ENCODE results near the gene ALDH3B1.

Gene ALDH3B1

DNA sequence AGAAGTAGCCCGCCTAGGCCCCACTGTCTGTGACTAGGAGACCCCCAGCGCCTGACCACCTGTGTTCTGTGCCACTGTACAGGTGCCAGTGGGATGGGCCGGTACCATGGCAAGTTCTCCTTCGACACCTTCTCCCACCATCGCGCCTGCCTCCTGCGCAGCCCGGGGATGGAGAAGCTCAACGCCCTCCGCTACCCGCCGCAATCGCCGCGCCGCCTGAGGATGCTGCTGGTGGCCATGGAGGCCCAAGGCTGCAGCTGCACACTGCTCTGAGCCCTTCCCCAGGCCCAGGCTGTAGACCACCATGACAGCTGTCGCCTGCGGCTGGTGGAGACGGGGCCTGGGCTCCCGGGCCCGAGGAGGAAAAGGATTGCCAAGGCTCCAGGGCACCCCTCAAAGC is 17.5 kb downstream of the ALDH3B1 start:
- no peak for DNase-seq

DNA sequence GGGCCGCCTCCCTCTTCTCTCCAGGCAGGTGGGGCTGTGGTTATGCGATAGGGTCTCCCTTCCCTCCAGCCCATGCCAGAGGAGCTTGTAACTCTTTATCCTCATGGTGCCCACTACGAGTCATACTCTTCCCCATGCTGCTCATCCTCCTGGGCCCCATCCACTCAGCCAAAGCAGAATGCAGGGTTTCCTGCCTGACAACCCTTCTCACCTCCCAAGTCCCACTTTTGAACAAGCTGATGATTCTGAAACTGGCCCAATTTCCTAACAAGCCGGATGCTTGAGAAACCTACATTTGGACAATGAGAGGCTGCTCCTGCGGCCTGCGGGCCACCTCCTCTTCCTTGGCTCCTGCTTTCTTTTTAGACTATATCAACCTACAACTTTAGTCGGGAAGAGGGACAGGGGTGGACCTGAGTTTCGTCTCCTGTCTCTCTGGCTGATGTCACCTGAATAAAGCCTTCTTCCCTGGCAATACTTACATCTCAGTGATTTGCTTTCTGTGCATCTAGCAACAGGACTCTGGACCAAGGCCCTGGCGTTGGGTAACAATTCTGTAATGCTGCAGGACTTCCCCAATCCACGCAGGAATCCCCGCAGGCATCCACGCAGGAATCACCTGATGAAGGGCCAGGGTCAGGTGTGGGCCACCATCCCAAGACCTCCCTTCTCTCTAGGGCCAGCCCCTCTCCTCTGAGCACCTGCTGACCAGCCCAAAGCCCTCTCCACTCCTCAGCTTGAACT is 18.8 kb downstream of the ALDH3B1 start:
- no peak for DNase-seq

DNA sequence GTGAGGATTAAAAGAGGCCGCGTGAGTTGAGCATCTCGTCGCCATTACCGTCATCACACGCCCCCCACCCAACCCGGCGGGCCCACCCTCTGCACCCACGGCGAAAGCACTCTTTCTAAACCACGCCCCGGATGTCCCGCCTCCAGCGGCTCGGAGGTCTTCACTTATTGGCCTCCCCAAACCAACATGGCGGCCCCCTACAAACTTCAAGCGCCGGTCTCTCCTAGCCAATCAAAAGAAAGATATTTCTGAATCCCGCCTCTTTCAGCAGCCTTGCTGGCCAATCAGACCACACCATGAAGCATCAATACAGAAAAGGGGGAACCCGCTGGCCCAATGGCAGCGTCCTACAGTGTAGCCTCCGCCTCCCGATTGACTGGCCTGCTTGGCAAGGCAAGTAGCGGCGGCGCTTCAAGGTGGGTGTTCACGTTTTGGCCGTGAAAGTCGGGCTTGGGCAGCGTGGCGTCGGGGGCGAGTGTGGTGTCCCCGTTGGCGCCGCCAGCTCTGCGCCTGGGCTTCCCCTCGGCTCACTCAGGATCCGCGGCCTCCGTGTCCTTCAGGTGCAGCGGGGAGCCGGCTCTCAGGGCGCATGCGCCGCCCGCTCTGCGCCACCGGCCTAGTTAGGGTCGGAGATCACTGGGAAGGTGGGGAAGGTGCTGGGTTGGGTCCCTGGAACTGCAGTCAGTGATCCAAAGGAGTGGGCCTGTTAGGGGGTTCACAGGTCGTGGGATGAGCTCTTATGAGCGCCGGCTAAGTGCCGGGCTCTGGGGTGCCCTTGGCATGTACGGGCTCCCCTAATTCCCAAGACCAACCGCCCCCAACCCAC is 20.4 kb downstream of the ALDH3B1 start, which contains the start of gene NDUFS8:
NDUFS8 (plus strand) TSS at position 364 of the 826 bp plus-strand sequence. CDS start 1,471 bp downstream, outside the sequence.
- peak; percentile 77 to 99 (median 96) for DNase-seq

DNA sequence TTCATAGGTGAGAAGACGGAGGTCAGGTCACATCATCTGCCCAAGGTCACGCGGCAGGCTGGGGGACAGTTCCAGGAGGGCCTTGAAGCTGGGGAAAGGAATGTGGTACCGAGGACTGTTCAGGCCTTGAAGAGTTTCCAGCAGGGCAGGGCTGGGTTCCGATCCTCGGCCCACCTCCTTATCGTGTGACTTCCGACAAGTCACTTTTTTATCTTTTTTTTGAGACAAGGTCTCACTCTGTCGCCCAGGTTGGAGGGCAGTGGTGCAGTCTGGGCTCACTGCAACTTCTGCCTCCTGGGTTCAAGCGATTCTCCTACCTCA is 21.0 kb downstream of the ALDH3B1 start:
- peak in 1 of 56 donors; percentile 56 for DNase-seq

DNA sequence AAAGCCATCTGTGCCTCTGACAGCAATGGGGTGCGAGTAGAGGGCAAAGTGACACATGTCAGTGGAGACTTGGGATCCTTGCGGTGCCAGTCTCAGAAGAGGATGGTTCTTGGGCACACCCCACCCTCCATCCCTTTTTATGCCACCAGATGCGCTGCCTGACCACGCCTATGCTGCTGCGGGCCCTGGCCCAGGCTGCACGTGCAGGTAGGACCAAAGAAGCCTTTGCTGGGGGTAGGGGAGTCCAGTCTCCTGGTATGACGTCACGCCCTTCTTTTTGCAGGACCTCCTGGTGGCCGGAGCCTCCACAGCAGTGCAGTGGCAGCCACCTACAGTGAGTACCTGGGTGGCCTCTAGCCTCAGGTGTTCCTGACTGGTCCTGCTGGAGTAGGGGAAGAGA is 21.9 kb downstream of the ALDH3B1 start:
- DNase-seq = no peak

DNA sequence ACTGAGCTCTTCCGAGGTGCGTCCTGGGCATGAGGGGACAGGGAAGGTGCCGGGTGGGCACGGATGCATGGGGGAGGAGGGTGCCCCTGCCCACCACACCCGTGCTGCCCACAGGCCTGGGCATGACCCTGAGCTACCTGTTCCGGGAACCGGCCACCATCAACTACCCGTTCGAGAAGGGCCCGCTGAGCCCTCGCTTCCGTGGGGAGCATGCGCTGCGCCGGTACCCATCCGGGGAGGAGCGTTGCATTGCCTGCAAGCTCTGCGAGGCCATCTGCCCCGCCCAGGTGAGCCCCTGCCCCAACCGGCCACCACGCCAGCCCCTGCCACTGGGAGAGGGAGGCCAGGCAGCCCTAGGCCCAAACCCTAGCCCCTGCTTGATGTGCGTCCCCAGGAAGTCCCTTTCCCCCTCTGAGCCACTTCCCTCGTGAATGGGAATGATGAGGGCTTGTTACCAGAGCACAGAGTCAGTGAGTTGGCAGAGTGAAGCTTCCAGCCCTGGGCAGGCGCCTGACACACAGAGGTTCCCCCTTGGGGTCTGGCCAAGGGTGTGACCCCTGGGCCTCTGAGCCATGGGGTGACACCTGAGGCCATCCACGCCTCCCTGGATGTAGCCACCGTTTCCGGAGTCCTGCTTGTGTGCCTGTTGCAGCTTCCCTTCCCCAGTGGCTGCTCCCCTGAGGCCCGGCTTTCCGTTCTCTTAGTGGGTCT is 23.0 kb downstream of the ALDH3B1 start:
- no peak for DNase-seq

DNA sequence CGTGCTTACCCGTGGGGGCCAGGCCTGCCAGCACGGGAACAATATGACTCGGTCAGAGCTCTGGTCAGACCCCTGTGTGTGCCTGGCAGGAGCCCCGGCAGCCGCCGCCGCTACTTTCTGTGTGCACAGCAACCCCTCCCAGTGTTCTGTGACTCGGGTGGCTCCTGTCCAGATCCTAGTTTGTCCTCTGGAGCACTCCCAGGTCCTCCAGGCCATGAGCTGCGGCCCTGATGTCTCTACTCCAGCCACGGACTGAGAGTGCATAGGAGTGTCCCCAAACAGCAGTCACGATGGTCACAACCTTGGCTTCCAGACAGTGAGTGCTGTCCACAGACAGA is 23.6 kb downstream of the ALDH3B1 start:
- peak in 5 of 56 donors; percentile 11 to 28 (median 23) for DNase-seq

DNA sequence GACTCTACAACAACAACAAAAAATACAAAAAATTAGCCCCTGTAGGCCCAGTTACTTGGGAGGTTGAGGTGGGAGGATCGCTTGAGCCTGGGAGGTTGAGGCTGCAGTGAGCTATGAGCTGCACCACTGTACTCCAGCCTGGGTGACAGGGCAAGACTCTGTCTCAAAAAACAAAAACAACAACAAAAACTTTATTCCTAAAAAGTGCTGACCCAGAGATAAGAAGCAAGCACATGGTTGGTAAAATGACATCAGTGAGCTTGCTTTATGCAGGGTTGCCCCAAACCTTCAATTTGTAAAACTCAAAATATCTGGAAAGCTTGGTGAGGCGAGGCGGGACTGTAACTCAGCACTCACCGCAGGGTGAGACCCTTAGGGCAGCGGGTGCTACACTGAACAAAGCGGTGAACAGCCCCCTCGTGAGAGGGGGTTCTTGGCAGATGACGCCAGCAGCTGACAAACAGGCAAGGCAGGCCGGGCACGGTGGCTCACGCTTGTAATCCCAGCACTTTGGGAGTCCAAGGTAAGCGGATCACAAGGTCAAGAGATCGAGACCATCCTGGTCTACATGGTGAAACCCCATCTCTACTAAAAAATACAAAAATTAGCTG is 25.2 kb downstream of the ALDH3B1 start:
- DNase-seq = no peak

DNA sequence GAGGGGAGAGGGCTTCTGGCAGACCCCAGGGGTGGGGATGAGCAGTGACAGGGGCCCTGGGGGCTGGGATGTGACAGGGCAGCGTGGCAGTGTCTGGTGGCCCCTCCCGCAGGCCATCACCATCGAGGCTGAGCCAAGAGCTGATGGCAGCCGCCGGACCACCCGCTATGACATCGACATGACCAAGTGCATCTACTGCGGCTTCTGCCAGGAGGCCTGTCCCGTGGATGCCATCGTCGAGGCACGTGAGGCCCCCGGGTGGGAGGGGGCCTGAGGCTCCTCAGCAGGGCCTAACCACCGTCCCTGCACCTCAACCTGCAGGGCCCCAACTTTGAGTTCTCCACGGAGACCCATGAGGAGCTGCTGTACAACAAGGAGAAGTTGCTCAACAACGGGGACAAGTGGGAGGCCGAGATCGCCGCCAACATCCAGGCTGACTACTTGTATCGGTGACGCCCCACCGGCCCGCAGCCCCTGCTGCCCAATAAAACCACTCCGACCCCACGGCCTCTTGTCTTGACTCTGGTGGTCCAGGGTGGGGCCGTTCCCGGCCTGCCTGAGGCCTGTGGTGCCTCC is 26.1 kb downstream of the ALDH3B1 start:
- DNase-seq = no peak

DNA sequence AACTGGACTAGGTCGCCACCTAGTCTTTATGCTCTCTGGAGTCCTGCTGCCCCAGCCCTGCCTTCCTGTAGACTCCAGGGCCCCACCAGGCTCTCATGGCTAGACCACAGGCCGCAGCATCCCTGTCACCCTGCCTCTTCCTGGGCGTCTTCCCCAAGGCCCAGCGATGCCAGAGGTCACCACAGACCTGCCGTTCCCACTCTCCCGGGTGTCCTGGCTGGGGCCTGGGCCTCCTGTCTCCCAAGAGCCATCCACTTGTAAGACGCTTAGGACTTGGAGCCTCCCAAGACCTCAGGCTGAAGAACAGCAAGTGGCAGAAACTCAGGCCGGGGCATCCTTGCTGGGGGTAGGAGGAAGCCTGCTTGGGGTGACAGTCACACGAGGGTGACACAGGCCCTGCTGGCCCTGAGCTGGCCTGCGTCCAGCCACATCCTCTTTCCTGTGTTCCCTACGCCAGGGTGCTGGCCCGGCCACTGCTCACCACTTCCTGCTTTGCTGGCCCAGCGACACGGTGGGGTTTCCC is 26.7 kb downstream of the ALDH3B1 start:
- peak in 8 of 56 donors; percentile 12 to 42 (median 30) for DNase-seq

DNA sequence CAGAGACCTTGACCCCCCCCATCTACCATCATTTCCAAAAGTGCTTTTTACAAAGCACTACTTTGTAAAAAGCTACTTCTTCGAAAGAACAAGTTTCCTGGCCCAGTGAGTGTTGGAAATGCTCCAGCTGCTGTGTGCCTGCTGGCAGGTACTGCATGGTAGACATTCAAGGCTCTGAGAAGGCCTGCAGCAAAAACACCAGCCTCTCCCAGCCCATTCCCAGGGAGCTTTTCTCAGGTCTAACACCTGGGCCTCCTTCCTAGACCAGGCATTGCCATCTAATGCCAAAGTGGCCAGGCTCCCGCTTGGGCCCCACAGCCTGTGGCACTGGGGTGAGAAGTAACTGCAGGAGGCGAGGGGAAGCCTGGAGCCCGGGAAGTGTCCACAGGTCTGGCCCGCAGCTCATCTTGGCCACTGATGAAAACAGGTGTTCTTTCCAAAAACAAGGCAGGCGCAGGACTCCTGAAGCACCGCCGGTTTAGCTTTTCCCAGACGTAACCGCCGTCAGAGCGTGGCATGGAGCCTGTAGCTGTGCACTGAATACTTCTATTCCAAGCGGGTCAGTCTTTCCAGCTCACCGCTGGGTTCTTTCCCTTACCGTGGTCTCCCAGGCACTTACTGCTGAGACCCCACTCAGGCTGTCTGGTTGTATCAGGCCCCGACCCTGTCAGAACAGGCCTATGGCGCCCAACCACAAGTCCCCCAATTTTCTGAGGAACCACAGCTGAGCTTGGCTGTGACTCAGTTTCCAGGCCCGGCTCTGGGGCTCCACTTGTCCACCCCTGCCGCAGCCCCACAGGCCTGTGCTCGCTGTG is 27.5 kb downstream of the ALDH3B1 start:
- DNase-seq = peak in 7 of 56 donors; percentile 12 to 38 (median 25)

DNA sequence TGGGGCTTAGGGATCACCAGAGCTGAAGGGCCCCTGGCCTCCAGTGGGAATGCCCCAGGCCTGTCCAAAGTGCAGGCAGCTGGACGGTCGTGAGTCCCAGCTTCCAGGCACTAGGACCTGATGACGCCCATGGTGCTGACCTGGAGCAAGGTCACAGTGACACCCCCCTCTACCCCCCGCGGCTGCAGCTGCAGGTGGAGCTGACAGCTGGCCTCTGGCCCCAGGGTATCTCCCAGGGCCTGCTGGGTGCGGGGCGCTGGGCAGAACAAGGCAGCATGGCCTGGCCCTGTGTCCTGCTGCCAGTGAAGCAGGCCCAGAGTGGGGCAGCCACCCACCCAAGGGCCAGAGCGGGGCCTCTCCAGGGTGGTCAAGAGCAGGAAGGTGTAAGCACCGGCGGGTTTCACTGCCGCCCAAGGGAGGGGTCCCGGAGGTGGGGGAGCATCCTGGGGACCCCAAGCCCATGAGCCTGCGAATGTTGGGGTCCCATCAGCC is 28.1 kb downstream of the ALDH3B1 start:
- DNase-seq = no peak

DNA sequence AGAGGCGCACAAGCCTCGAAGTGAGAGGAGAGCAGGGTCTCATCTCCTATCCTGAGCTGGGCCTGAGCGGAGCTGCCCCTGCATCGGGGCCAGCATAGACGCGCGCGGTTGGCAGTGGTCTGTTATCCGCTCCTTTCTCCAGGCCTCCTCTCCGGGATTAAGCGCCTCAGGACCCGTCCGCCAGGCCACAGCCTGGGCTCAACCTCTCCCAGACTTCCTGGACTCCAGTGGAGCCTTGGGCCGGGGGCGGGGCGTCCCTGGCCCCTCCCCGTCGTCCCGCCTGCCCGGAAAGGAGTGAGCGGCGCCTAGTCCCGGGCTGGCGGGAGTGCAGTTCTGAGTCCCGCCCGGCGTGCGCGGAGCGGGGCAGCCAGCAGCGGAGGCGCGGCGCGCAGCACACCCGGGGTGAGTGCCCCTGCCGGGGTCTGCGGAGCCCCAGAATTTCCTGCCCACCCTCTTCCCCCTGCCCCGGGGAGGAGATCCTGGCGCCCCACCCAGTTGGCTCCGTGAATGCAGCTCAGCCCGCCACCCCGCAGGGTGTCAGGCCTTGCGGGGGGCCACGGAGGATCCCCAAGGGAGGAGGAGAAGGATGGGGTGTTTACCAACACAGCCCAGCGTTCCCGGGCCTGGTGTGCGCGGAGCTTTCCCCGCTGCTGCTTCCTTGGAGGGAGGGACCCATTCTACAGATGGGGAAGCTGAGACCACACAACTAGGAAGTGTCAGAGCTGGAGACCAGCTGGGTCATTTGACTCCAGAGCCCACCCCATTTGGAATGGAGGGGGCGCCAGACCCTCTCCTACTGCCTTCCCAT is 28.8 kb downstream of the ALDH3B1 start, which contains the start of gene TCIRG1:
TCIRG1 (plus strand) TSS at position 308 of the 808 bp plus-strand sequence. CDS start 2,247 bp downstream, outside the sequence.
- DNase-seq = peak in 21 of 56 donors; percentile 10 to 71 (median 44)

DNA sequence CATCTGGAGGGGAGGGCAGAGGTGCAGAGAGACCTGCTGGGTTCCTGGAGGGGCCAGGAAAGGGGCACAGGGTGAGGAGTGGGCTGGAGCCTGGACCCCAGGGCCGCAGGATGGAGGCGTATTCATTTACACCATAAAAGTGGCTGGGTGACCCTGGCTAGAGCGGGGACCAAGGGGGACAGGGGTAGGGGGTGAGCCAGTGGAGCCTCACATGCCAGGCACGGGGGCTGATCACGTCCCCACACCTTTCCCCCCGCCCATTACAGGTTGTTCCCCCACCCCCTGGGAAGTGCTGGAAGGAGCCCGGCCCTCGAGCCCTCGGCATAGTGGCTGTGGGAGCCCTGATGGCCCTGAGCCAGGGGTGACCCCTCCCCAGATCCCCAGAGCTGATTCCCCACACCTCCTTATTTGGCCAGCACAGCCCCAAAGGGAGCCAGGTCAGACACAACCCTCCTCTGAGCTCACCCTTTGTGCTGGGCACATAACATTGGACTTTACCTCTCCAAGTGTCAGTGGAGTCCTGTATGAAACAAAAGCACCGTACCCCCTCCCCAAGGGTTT is 29.5 kb downstream of the ALDH3B1 start:
- no peak for DNase-seq

DNA sequence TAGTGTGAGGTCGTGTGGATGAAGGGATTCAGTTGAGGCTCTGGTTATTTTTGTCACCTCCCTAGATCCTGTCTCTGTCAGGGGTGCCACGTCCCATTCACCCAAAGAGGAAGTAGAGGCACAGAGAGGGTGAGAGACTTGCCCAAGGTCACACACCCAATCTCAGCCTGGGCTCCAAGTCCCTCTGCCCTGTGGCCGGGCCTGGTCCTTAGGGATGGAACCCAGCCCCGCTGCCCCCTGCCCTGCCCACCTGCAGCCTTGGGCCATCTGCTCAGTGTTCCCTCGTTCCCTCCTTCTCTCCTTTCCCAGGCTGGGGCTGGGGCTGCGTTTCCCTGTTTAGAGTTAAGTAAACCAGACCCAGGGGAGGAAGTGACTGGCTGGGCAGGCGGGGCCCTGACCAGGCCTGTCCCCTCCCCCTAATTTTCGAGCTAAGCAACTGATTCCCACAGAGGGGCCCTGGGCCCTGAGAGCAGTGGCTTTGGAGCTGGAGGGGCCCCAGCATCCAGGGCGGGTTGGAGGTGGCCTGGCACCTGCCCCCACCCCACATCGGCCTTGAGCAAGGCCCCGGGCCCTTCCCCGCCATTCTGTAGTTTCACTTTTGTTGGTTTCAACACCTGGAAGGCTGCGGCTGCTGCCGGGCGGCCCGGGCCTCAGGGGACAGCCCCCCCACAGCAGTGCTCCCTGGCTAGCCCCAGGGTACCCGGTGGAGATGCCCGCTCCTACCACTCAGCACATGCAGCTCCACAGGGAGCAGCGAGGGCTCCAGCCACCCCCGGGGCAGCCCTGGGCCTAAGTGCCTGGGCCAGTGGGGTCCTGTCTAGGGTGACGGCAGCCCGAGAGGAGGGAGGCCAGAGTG is 30.2 kb downstream of the ALDH3B1 start:
- DNase-seq = peak in 2 of 56 donors; percentile 13 to 16

DNA sequence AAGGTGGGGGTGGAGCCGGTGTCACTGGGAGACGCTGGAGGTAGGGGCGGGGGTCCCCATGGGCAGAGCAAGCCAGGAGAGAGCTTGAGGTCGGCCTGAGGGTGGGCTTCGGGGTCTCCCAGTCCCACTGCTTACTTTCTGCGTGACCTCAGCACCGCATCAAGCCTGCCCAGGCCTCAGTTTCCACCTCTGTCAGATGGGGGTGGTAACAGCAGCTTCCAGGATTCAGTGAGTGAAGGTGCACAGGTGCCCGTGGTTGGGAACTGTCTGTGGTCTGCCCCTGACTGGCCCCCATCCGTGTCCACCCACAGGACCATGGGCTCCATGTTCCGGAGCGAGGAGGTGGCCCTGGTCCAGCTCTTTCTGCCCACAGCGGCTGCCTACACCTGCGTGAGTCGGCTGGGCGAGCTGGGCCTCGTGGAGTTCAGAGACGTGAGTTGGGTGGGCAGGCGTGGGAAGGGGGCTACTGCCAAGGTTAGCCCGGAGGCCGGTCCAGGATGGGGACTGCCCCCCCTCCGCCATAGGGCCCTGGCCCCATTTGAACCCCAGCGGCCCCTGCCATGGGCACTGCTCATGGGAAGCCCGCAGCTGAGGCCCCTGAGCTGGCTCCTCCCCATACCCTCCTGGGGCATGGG is 30.9 kb downstream of the ALDH3B1 start:
- no peak for DNase-seq

DNA sequence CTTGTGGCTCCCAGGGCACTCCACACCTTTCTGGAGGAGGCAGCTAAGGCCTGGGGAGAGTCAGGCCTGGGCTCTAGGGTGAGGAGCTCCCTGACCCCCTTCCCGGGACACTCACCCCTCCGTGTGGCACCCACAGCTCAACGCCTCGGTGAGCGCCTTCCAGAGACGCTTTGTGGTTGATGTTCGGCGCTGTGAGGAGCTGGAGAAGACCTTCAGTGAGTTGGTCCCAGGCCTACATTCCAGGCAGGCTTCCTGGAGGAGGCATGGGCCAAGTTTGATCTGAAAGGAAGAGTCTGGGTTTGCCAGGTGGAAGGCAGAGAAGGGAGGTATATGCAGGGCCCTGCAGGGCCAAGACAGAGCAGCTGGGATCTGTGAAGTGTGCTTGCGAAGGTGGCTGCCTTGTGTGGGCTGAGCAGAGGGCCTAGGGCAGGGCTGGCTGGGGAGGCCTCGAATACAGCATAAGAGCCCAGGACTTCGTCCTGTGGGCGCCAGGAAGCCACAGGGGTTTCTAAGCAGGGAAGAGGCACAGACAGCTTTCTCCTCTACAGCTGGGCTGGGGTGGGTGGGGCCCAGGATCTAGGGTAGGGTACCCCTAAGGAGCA is 31.6 kb downstream of the ALDH3B1 start:
- no peak for DNase-seq

All from amygdala (tissue), 56 donors.